ENCODE results near the gene CDKAL1.

CDKAL1 gene

DNA sequence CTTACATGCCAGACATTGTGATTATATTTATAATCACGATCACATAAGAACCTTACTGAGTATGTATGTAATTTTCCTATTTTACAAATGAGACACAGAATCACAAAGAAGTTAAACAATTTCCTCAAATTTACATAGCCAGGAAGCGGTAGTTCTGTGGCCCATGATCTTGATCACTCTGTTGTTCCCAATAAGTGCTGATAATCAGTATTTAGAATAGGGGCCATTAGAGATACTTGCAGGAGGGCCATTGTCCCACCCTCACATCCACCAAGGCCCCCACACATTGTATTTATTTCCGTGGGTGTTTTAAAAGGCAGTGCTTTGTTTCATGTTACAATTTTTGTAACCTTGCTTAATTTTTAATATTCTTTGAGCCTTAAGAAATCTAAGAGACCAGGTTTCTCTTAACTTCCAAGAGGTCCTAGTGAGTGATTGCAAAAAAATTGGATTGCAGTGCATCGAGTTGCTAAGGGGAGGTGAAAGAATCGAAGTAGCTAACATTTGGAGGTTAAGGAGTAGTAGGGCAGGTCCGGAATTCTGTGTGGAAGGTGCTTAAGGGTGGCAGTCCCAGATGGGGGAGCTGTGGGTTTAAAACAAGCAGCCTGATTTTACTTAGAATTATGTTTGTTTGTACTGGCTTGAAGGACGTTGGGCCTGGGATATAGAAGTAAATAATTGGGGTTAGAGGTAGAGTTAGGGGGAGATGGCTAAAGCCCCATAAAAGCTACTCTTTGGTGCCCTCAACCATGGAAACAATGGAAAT is 339.4 kb downstream of the CDKAL1 start:
- Histone ChIP-seq H3K36me3 (ENCODE audit: control insufficient read depth in 1 of 2, insufficient read depth in 2 of 2, low read length in 2 of 2) (no peaks in the 10 kb centered on the region), H3K27me3 (ENCODE audit: low read depth, low read length) (no peaks in the 10 kb centered on the region), H3K4me1 (ENCODE audit: control insufficient read depth in 1 of 2, insufficient read depth in 2 of 2, low read length in 2 of 2) (no peaks in the 10 kb centered on the region), H3K4me3 (ENCODE audit: low read depth in 1 of 2, low read length in 2 of 2) (no peak overlapping the region), H3K27ac (ENCODE audit: low read length) (no peak overlapping the region), H3K9me3 (ENCODE audit: control insufficient read depth in 1 of 2, low read length in 2 of 2) (no peaks in the 10 kb centered on the region)

GRCh38 chr6:20875369-20875963 is 341.2 kb downstream of the CDKAL1 start:
- Histone ChIP-seq H3K4me1 (ENCODE audit: control insufficient read depth in 1 of 2, insufficient read depth in 2 of 2, low read length in 2 of 2) (no peaks in the 10 kb centered on the region), H3K4me3 (ENCODE audit: low read depth in 1 of 2, low read length in 2 of 2) (no peak overlapping the region), H3K27ac (ENCODE audit: low read length) (no peak overlapping the region), H3K36me3 (ENCODE audit: control insufficient read depth in 1 of 2, insufficient read depth in 2 of 2, low read length in 2 of 2) (no peaks in the 10 kb centered on the region), H3K9me3 (ENCODE audit: control insufficient read depth in 1 of 2, low read length in 2 of 2) (no peaks in the 10 kb centered on the region), H3K27me3 (ENCODE audit: low read depth, low read length) (no peaks in the 10 kb centered on the region)

DNA sequence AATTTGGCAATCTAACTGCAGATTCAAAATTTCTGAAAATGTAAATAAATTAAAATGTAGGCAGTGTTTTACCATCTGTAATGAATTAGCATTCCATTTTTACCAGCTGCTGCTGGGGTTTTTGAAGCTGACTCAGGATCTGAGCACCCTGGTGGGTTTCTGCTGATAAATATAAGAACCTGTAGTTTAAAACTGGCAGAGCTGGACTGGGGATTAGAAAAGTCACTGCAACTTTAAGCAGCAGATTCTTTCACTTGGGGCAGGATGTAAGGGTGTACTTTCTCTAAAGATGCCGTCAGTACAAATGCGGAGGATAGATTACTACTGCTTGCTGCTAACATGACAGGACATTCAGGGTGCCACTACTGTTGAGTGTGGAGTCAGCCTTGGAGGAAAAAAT is 341.8 kb downstream of the CDKAL1 start:
- no peak overlapping the region for H3K4me3 ChIP-seq (ENCODE audit: low read depth in 1 of 2, low read length in 2 of 2)
- no peaks in the 10 kb centered on the region for H3K4me1 ChIP-seq (ENCODE audit: control insufficient read depth in 1 of 2, insufficient read depth in 2 of 2, low read length in 2 of 2)
- no peaks in the 10 kb centered on the region for H3K36me3 ChIP-seq (ENCODE audit: control insufficient read depth in 1 of 2, insufficient read depth in 2 of 2, low read length in 2 of 2)
- no peak overlapping the region for H3K27ac ChIP-seq (ENCODE audit: low read length)
- H3K27me3 ChIP-seq (ENCODE audit: low read depth, low read length): no peaks in the 10 kb centered on the region
- H3K9me3 ChIP-seq (ENCODE audit: control insufficient read depth in 1 of 2, low read length in 2 of 2): no peaks in the 10 kb centered on the region

DNA sequence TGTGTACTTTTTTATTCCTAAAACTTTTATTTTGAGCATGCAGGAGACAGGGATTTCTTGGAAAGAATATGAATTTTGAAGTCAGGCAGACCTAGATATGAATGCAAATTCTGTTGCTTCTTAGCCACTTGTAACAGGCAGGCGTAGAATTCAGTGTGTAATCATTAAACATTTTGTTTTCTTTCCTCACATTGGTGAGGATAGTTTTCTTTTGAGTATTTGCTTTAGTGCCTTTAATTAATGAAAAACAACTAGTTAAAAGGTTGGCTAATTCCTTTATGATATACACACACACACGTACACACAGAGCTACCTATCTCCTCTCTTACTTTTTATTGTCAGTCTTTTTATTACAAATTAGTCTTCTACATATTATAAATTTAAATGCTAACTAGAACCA is 342.3 kb downstream of the CDKAL1 start:
- Histone ChIP-seq H3K27me3 (ENCODE audit: low read depth, low read length) (no peaks in the 10 kb centered on the region), H3K4me3 (ENCODE audit: low read depth in 1 of 2, low read length in 2 of 2) (no peak overlapping the region), H3K36me3 (ENCODE audit: control insufficient read depth in 1 of 2, insufficient read depth in 2 of 2, low read length in 2 of 2) (no peaks in the 10 kb centered on the region), H3K9me3 (ENCODE audit: control insufficient read depth in 1 of 2, low read length in 2 of 2) (no peaks in the 10 kb centered on the region), H3K27ac (ENCODE audit: low read length) (no peak overlapping the region), H3K4me1 (ENCODE audit: control insufficient read depth in 1 of 2, insufficient read depth in 2 of 2, low read length in 2 of 2) (no peaks in the 10 kb centered on the region)

DNA sequence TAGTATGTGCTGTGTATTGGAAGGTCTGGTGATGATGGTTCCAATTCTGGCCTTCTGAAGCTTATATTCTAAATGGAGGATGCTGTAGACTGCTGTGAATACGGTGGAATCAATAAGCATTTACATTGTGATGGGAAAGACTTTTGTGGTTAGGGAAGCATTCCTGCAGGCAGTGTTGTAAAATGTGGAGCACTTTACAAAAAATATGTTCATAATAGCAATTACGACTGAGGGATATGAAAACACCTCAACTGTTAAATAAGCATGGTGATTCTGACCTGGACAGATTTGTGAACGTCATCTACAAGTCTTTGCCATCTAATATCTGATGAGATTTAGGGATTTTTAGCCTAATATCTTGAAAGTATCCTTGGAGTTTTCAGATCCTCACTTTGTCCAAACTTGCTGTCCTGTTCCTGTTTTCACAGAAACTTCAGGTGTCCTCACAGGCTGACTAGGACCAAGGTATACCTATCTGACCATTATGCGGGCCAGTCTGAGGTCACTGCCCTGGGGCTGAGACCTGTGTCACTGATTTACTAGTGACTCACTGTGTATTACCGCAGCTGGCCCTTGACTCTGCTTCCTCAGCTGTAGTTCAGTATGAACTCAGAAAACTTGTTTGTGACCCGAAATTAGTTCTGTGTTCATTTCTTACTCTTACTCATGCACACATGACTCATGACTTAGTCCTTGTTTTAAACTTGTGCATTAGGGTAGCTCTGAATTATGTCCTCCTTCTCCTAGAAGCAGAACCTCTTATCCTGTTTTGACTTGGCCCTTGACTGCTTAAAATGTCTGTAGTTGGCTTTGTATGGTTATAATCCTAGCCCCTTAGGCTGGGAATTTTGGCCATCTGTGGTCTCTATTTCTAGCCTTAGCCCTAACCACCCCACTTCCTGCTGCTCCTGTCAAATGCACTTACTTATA is 343.0 kb downstream of the CDKAL1 start:
- H3K36me3 ChIP-seq (ENCODE audit: control insufficient read depth in 1 of 2, insufficient read depth in 2 of 2, low read length in 2 of 2): peaks cover 0 to 5% of the 10 kb centered on the region in 2 donors
- no peaks in the 10 kb centered on the region for H3K27me3 ChIP-seq (ENCODE audit: low read depth, low read length)
- H3K9me3 ChIP-seq (ENCODE audit: control insufficient read depth in 1 of 2, low read length in 2 of 2): no peaks in the 10 kb centered on the region
- no peak overlapping the region for H3K4me3 ChIP-seq (ENCODE audit: low read depth in 1 of 2, low read length in 2 of 2)
- no peaks in the 10 kb centered on the region for H3K4me1 ChIP-seq (ENCODE audit: control insufficient read depth in 1 of 2, insufficient read depth in 2 of 2, low read length in 2 of 2)
- no peak overlapping the region for H3K27ac ChIP-seq (ENCODE audit: low read length)

DNA sequence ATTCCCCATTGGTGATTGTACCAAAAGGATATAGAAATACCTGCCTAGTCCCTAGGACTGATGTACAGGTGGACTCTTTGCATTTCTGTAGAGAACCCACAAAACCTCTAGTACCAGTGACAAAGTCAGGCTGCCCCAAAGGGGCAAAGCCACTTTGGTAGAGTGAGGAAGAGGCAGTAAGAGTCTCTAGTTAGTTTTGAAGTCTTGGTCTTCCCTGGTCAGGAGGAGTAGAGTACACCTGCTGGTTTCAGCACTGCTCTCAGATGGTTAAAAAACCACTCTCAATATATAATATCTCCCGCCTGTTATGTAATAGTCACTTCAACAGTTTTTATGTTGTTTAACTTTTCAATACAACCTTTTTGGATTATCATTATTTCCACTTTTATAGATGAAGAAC is 344.9 kb downstream of the CDKAL1 start:
- H3K4me3 ChIP-seq (ENCODE audit: low read depth in 1 of 2, low read length in 2 of 2): no peak overlapping the region
- H3K4me1 ChIP-seq (ENCODE audit: control insufficient read depth in 1 of 2, insufficient read depth in 2 of 2, low read length in 2 of 2): no peaks in the 10 kb centered on the region
- no peak overlapping the region for H3K27ac ChIP-seq (ENCODE audit: low read length)
- peaks cover 0 to 5% of the 10 kb centered on the region in 2 donors for H3K36me3 ChIP-seq (ENCODE audit: control insufficient read depth in 1 of 2, insufficient read depth in 2 of 2, low read length in 2 of 2)
- H3K27me3 ChIP-seq (ENCODE audit: low read depth, low read length): no peaks in the 10 kb centered on the region
- no peaks in the 10 kb centered on the region for H3K9me3 ChIP-seq (ENCODE audit: control insufficient read depth in 1 of 2, low read length in 2 of 2)

DNA sequence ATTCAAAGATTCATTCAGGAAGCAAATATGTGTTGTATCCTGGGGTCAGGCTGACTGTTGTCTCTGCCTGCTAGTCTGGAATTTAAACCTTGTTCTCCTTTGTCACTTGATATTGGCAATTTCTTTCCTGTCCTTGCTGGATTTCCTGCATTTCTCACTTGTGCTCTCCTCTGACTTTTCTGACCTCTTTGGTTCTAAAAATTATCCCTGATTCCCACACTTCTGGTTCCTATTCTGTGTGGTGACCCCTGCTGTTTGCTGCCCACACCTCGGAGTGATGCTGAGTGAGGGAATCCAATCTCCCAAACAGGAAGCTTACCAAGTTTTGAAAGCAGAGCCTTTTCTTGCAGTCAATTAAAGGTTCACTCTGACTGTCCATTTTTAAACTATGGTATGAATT is 345.3 kb downstream of the CDKAL1 start:
- Histone ChIP-seq H3K9me3 (ENCODE audit: control insufficient read depth in 1 of 2, low read length in 2 of 2) (no peaks in the 10 kb centered on the region), H3K4me3 (ENCODE audit: low read depth in 1 of 2, low read length in 2 of 2) (no peak overlapping the region), H3K4me1 (ENCODE audit: control insufficient read depth in 1 of 2, insufficient read depth in 2 of 2, low read length in 2 of 2) (no peaks in the 10 kb centered on the region), H3K36me3 (ENCODE audit: control insufficient read depth in 1 of 2, insufficient read depth in 2 of 2, low read length in 2 of 2) (peaks cover 0 to 5% of the 10 kb centered on the region in 2 donors), H3K27ac (ENCODE audit: low read length) (no peak overlapping the region), H3K27me3 (ENCODE audit: low read depth, low read length) (no peaks in the 10 kb centered on the region)

GRCh38 chr6:20881365-20881764 is 347.1 kb downstream of the CDKAL1 start:
- no peak overlapping the region for H3K27ac ChIP-seq (ENCODE audit: low read length)
- H3K27me3 ChIP-seq (ENCODE audit: low read depth, low read length): no peaks in the 10 kb centered on the region
- H3K4me3 ChIP-seq (ENCODE audit: low read depth in 1 of 2, low read length in 2 of 2): no peak overlapping the region
- no peaks in the 10 kb centered on the region for H3K4me1 ChIP-seq (ENCODE audit: control insufficient read depth in 1 of 2, insufficient read depth in 2 of 2, low read length in 2 of 2)
- peaks cover 0 to 5% of the 10 kb centered on the region in 2 donors for H3K36me3 ChIP-seq (ENCODE audit: control insufficient read depth in 1 of 2, insufficient read depth in 2 of 2, low read length in 2 of 2)
- H3K9me3 ChIP-seq (ENCODE audit: control insufficient read depth in 1 of 2, low read length in 2 of 2): no peaks in the 10 kb centered on the region

DNA sequence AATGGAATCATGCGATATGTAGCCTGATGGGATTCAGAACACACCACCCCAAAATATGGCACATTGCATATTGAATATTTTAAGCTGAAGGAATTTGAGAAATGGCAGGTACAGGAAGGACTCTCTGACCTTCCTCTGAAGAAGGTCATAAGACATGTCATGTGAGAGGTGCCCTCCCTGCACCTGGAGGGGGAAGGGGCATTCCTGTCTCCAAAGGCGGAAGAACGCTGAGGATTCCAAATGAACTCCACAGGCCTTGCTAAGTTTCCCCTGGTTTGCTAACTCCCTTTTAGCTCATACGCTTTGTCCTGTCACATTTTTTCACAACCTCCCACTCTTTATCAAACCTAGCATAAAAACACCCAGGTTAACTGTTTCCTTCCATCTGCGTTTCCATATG is 347.8 kb downstream of the CDKAL1 start:
- Histone ChIP-seq H3K4me3 (ENCODE audit: low read depth in 1 of 2, low read length in 2 of 2) (no peak overlapping the region), H3K9me3 (ENCODE audit: control insufficient read depth in 1 of 2, low read length in 2 of 2) (peaks cover 0 to 2% of the 10 kb centered on the region in 2 donors), H3K36me3 (ENCODE audit: control insufficient read depth in 1 of 2, insufficient read depth in 2 of 2, low read length in 2 of 2) (peaks cover 0 to 5% of the 10 kb centered on the region in 2 donors), H3K27ac (ENCODE audit: low read length) (no peak overlapping the region), H3K4me1 (ENCODE audit: control insufficient read depth in 1 of 2, insufficient read depth in 2 of 2, low read length in 2 of 2) (no peaks in the 10 kb centered on the region), H3K27me3 (ENCODE audit: low read depth, low read length) (no peaks in the 10 kb centered on the region)

- H3K27me3 ChIP-seq (ENCODE audit: low read depth, low read length): no peaks in the 10 kb centered on the region
- H3K36me3 ChIP-seq (ENCODE audit: control insufficient read depth in 1 of 2, insufficient read depth in 2 of 2, low read length in 2 of 2): peaks cover 0 to 5% of the 10 kb centered on the region in 2 donors
- H3K9me3 ChIP-seq (ENCODE audit: control insufficient read depth in 1 of 2, low read length in 2 of 2): peaks cover 0 to 2% of the 10 kb centered on the region in 2 donors
- H3K4me3 ChIP-seq (ENCODE audit: low read depth in 1 of 2, low read length in 2 of 2): no peak overlapping the region
- H3K27ac ChIP-seq (ENCODE audit: low read length): no peak overlapping the region
- H3K4me1 ChIP-seq (ENCODE audit: control insufficient read depth in 1 of 2, insufficient read depth in 2 of 2, low read length in 2 of 2): no peaks in the 10 kb centered on the region
Observed at GRCh38 chr6:20885076-20885475, 350.8 kb downstream of the CDKAL1 start.

GRCh38 chr6:20891161-20891560 is 356.9 kb downstream of the CDKAL1 start:
- Histone ChIP-seq H3K27ac (ENCODE audit: low read length) (no peak overlapping the region), H3K36me3 (ENCODE audit: control insufficient read depth in 1 of 2, insufficient read depth in 2 of 2, low read length in 2 of 2) (peaks cover 0 to 4% of the 10 kb centered on the region in 2 donors), H3K4me3 (ENCODE audit: low read depth in 1 of 2, low read length in 2 of 2) (no peak overlapping the region), H3K9me3 (ENCODE audit: control insufficient read depth in 1 of 2, low read length in 2 of 2) (peaks cover 0 to 2% of the 10 kb centered on the region in 2 donors), H3K27me3 (ENCODE audit: low read depth, low read length) (no peaks in the 10 kb centered on the region), H3K4me1 (ENCODE audit: control insufficient read depth in 1 of 2, insufficient read depth in 2 of 2, low read length in 2 of 2) (no peaks in the 10 kb centered on the region)
